Uterus (tissue), 4 donors: ENCODE data around the gene EFCAB14. TPM values are rescaled to one million over a fixed set of nuclear protein-coding genes. Genes with fewer than 3 reads are reported as not detected.

Experiments
- DNase-seq, 2 donors: peaks; one replicate each; pipeline ENCODE4 v3.0.0-alpha.2; 2019 to 2020
- H3K27ac ChIP-seq, 2 donors: fragments of 200-600 bp; sonication (generic); 1 replicate in 1 of 2; 2 replicates in 1 of 2; pipeline ENCODE4 v1.5.1; 2016 to 2018
- H3K27me3 ChIP-seq, 2 donors: fragments of 200-600 bp; sonication (generic); one replicate each; pipeline ENCODE4 v1.5.1; 2018 to 2019; ENCODE audit warnings: control low read depth in 1 of 2
- H3K36me3 ChIP-seq, 2 donors: fragments of 200-600 bp; sonication (generic); one replicate each; pipeline ENCODE4 v1.5.1; 2019; ENCODE audit warnings: control low read depth in 1 of 2
- H3K4me1 ChIP-seq, 2 donors: fragments of 200-600 bp; sonication (generic); one replicate each; pipeline ENCODE4 v1.5.1; 2018 to 2019; ENCODE audit warnings: control low read depth in 1 of 2
- H3K4me3 ChIP-seq, 2 donors: fragments of 200-600 bp; sonication (generic); 1 replicate in 1 of 2; 2 replicates in 1 of 2; pipeline ENCODE4 v1.5.1; 2018 to 2019; ENCODE audit warnings: mild to moderate bottlenecking in 1 of 2
- H3K9me3 ChIP-seq, 2 donors: fragments of 200-600 bp; sonication (generic); one replicate each; pipeline ENCODE4 v1.5.1; 2019; ENCODE audit warnings: control low read depth in 1 of 2
- CTCF ChIP-seq, 4 experiments: fragments of 200-600 bp in 2 of 4; fragments of 450-650 bp in 2 of 4; sonication (generic) in 2 of 4; IDR thresholded peaks; one replicate each; pipeline ENCODE4 v1.5.1; 2016 to 2019; ENCODE audit warnings: antibody characterized with exemption in 4 of 4, mild to moderate bottlenecking in 2 of 4, moderate library complexity in 1 of 4
- POLR2A ChIP-seq, 2 donors: fragments of 450-650 bp; IDR thresholded peaks; one replicate each; pipeline ENCODE4 v1.6.1; 2016; ENCODE audit warnings: antibody characterized with exemption in 2 of 2, mild to moderate bottlenecking in 1 of 2, moderate library complexity in 1 of 2
- intact Hi-C: fragments of 100-400 bp; cut with DNase I; formaldehyde crosslinking; loops from one replicate; pipeline ENCODE4 v1.15.1; 2023; ENCODE audit warnings: low total_unique reads
- total RNA-seq, 4 donors: library from RNA; depleted of rRNA in 3 of 4; stranded (reverse); fragments of >200 nt in 3 of 4; gene quantifications; one replicate each; pipeline versions ENCODE4 v1.1.0 to v1.2.4, GENCODE V29; 2014 to 2023
- donor health status: DM: yes; HTN: yes; CAD: no.

The EFCAB14 gene
- total RNA-seq, 4 donors from 2014 or later, result 63.5 to 188 (median 96.0) TPM

DNA sequence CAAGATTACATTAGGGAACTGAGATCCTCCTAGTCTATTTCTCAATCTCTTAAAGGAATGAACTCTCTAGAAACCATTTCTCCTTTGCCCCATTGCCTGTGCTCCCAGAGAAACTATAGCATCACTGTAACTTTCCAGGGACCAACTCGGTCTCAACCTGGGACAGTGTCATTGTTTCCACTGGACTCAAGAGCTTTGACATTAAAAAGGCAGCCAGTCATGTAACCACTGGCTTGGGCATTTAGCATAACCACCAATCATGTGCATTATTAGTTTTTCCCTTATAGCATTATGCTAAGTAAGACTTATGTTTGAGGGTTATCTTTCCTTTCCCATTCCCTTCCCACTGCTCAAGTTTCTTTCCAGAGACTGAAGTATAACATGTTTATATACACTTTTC is 29.0 kb downstream of the EFCAB14 start:
- H3K9me3 ChIP-seq, result no peaks in the 10 kb centered on the region
- TF ChIP-seq POLR2A (IDR thresholded peaks at IDR 0.05), result no peak
- peaks cover 6 to 7% of the 10 kb centered on the region in 2 donors for H3K4me1 ChIP-seq
- intact Hi-C loops, result no loop called here
- H3K27ac ChIP-seq, result no peak overlapping the region
- H3K36me3 ChIP-seq, result no peaks in the 10 kb centered on the region
- H3K4me3 ChIP-seq, result no peak overlapping the region
- DNase-seq, result no peak
- no peaks in the 10 kb centered on the region for H3K27me3 ChIP-seq

DNA sequence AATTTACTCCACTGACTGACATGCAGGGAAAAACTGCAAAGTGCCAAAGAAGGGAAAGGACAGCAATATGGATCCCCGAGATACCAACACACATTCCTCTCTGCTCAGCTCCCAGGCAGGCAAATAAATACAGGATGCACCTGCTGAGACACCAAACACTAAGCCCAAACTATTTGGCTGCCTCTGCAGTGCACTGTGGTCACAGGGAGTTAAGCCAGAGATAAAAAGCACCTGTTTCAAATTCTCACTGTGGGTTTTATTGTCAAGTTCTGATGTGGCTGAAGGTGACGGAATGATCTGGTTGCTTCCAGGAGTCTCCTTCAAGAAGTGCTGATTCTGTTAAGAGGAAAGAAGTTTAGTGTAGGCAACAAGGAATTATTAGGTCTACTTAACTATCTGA is 29.6 kb downstream of the EFCAB14 start:
- no peaks in the 10 kb centered on the region for H3K9me3 ChIP-seq
- H3K27me3 ChIP-seq, result no peaks in the 10 kb centered on the region
- no peak for DNase-seq
- peaks cover 6 to 7% of the 10 kb centered on the region in 2 donors for H3K4me1 ChIP-seq
- H3K27ac ChIP-seq, result no peak overlapping the region
- no peaks in the 10 kb centered on the region for H3K36me3 ChIP-seq
- no peak overlapping the region for H3K4me3 ChIP-seq
- no peak for TF ChIP-seq CTCF (IDR thresholded peaks at IDR 0.05)
- no peak for TF ChIP-seq POLR2A (IDR thresholded peaks at IDR 0.05)
- intact Hi-C loops, result no loop called here

GRCh38 chr1:46687921-46688509 is 30.9 kb downstream of the EFCAB14 start:
- intact Hi-C loops, result no loop called here

GRCh38 chr1:46687093-46687659 is 31.7 kb downstream of the EFCAB14 start:
- no peaks in the 10 kb centered on the region for H3K27me3 ChIP-seq
- no peaks in the 10 kb centered on the region for H3K9me3 ChIP-seq
- no peaks in the 10 kb centered on the region for H3K36me3 ChIP-seq
- H3K4me1 ChIP-seq, result peaks cover 0 to 6% of the 10 kb centered on the region in 2 donors
- intact Hi-C loops, result no loop called here
- peak; percentile 75 to 77 for DNase-seq
- peak overlapping the region; percentile 16 to 20 for H3K27ac ChIP-seq
- H3K4me3 ChIP-seq, result no peak overlapping the region
- TF ChIP-seq POLR2A (IDR thresholded peaks at IDR 0.05) (no peak), CTCF (IDR thresholded peaks at IDR 0.05) (no peak)

More at GRCh38 chr1:46687921-46688509, 30.9 kb downstream of the EFCAB14 start:
- no peaks in the 10 kb centered on the region for H3K36me3 ChIP-seq
- TF ChIP-seq CTCF (IDR thresholded peaks at IDR 0.05) (no peak), POLR2A (IDR thresholded peaks at IDR 0.05) (no peak)
- no peak overlapping the region for H3K4me3 ChIP-seq
- DNase-seq, result no peak
- no peaks in the 10 kb centered on the region for H3K27me3 ChIP-seq
- H3K27ac ChIP-seq, result peak overlapping the region in 1 of 2 donors; percentile 40
- H3K9me3 ChIP-seq, result no peaks in the 10 kb centered on the region
- peaks cover 4 to 6% of the 10 kb centered on the region in 2 donors for H3K4me1 ChIP-seq

DNA sequence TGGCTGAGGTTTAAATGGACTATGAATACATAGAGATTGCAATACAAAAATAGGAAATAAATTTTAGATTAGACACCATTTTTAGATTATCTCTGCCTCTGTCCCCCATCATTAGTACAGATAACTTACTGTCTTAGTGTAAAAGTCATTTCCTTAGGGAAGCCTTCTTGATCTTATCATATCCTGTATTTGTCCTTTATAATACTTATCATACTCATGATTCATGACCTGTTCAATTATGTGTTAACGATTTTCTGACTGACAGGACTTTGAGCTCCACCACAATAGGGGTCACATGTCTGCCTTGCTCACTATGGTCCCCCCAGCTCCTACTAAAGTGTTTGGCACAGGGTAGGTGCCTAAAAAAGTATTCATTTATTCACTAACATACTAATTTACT is 32.7 kb downstream of the EFCAB14 start:
- Histone ChIP-seq H3K27ac (no peak overlapping the region), H3K4me1 (peaks cover 0 to 6% of the 10 kb centered on the region in 2 donors), H3K27me3 (no peaks in the 10 kb centered on the region), H3K9me3 (no peaks in the 10 kb centered on the region), H3K4me3 (no peak overlapping the region), H3K36me3 (no peaks in the 10 kb centered on the region)
- TF ChIP-seq CTCF (IDR thresholded peaks at IDR 0.05) (no peak), POLR2A (IDR thresholded peaks at IDR 0.05) (no peak)
- no peak for DNase-seq
- intact Hi-C loops, result no loop called here
